ENCODE results near the gene NELFB. TPM values are rescaled to one million over a fixed set of nuclear protein-coding genes. Genes with fewer than 3 reads are reported as not detected.

NELFB gene
- total RNA-seq, 1 experiment from 2014 or later: 71.7 TPM

DNA sequence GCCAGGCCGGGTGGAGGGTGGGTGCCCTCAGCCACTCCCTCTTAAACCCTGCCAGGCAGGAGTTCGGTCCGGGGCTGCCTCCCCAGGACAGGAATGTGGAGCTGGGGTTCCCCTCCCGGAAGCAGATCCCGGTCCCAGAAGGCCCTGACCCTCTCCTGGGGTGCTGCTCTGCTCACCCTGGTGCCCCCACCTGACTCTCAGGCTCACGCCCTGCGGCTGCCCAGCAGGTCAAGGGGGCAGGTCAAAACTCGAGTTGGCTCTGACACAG is 50.6 kb downstream of the NELFB start:
- Histone ChIP-seq H2BK5ac (ENCODE audit: insufficient read length, low read length) (no peak overlapping the region), H4K5ac (ENCODE audit: insufficient read length, low read depth, low read length) (no peak overlapping the region), H3K27me3 (ENCODE audit: insufficient read depth, low read length) (no peaks in the 10 kb centered on the region; the same call in 1 of the 2 replicates), H3K9me3 (ENCODE audit: control insufficient read depth, low read depth, low read length) (no peaks in the 10 kb centered on the region), H4K8ac (replicated peaks; ENCODE audit: insufficient read length, low read depth, low read length) (no peak overlapping the region), H2BK120ac (ENCODE audit: low read depth, low read length, poor library complexity, severe bottlenecking) (no peak overlapping the region), H3K23me2 (ENCODE audit: insufficient read length, low read depth, low read length, poor library complexity, severe bottlenecking) (no peaks in the 10 kb centered on the region), H2BK15ac (ENCODE audit: low read depth, low read length) (no peak overlapping the region), H3K23ac (ENCODE audit: insufficient read length, low read depth, low read length) (no peak overlapping the region), H3K4me1 (ENCODE audit: insufficient read depth, low read length) (no peaks in the 10 kb centered on the region; the same call in 1 of the 2 replicates), H4K20me1 (ENCODE audit: control insufficient read depth, insufficient read depth, insufficient read length) (no peaks in the 10 kb centered on the region), H2AK5ac (ENCODE audit: insufficient read length, low read length) (no peak overlapping the region), H3T11ph (ENCODE audit: low read length) (no peak overlapping the region), H3K79me2 (ENCODE audit: insufficient read depth, low read length) (no peaks in the 10 kb centered on the region), H3K4ac (ENCODE audit: low read depth, low read length) (no peak overlapping the region), H2BK12ac (ENCODE audit: insufficient read length, low read depth, low read length) (no peak overlapping the region), H3K14ac (ENCODE audit: insufficient read depth, low read length) (no peak overlapping the region), H3K27ac (ENCODE audit: insufficient read length, low read depth, low read length) (no peak overlapping the region), H2AFZ (ENCODE audit: low read length) (no peak overlapping the region), H3K4me2 (ENCODE audit: insufficient read depth, insufficient read length, low read length) (no peak overlapping the region), H3K56ac (ENCODE audit: insufficient read length, low read depth, low read length) (no peak overlapping the region), H2BK20ac (ENCODE audit: low read depth, low read length, poor library complexity, severe bottlenecking) (no peak overlapping the region), H3K79me1 (ENCODE audit: insufficient read depth, low read depth, low read length, poor library complexity, severe bottlenecking) (no peaks in the 10 kb centered on the region), H3K18ac (ENCODE audit: insufficient read length, low read depth, low read length) (peak overlapping the region; percentile 7), H3K9ac (ENCODE audit: extremely low read depth, insufficient read length, low read length) (no peak overlapping the region), H4K91ac (ENCODE audit: insufficient read length, low read depth, low read length) (no peak overlapping the region)
- TF ChIP-seq, protein P1, sequence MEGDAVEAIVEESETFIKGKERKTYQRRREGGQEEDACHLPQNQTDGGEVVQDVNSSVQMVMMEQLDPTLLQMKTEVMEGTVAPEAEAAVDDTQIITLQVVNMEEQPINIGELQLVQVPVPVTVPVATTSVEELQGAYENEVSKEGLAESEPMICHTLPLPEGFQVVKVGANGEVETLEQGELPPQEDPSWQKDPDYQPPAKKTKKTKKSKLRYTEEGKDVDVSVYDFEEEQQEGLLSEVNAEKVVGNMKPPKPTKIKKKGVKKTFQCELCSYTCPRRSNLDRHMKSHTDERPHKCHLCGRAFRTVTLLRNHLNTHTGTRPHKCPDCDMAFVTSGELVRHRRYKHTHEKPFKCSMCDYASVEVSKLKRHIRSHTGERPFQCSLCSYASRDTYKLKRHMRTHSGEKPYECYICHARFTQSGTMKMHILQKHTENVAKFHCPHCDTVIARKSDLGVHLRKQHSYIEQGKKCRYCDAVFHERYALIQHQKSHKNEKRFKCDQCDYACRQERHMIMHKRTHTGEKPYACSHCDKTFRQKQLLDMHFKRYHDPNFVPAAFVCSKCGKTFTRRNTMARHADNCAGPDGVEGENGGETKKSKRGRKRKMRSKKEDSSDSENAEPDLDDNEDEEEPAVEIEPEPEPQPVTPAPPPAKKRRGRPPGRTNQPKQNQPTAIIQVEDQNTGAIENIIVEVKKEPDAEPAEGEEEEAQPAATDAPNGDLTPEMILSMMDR (conservative IDR thresholded peaks at IDR 0.05): no peak
- peaks cover 11% of the 10 kb centered on the region for H3K27me3 Mint-ChIP-seq (ENCODE audit: low read depth)
- no CpG with 5 or more reads among the region's 8 CpGs for WGBS (ENCODE audit: extremely low coverage, insufficient read length, low lambda C conversion rate)
- H3K4me1 Mint-ChIP-seq: peaks cover 7 to 34% of the 10 kb centered on the region in 2 experiments
- DNase-seq: no peak
- no peak overlapping the region for H3K4me3 Mint-ChIP-seq
- peaks cover 0 to 2% of the 10 kb centered on the region in 2 experiments; a peak in 3 of 5 replicates for H3K9me3 Mint-ChIP-seq
- no peak overlapping the region for H3K27ac Mint-ChIP-seq
- peaks cover 0 to 1% (median 0%) of the 10 kb centered on the region in 3 experiments; a peak in 2 of 7 replicates for H3K36me3 Mint-ChIP-seq (ENCODE audit: insufficient read depth in 1 of 3, low read depth in 3 of 3)

Measured in H9 (cell line).